Measurements from ENCODE around the gene LTB4R2. TPM values are rescaled to one million over a fixed set of nuclear protein-coding genes. Genes with fewer than 3 reads are reported as not detected.

The LTB4R2 gene
- total RNA-seq, 6 donors from 2014 or later, result 6.2 to 49.2 (median 10.9) TPM

GRCh38 chr14:24277071-24277470 lies 32.9 kb upstream of the LTB4R2 start:
- Histone ChIP-seq H3K4me3 (no peak overlapping the region), H3K36me3 (no peaks in the 10 kb centered on the region), H3K27me3 (no peaks in the 10 kb centered on the region), H3K9me3 (no peaks in the 10 kb centered on the region), H3K4me1 (peaks cover 16 to 51% (median 49%) of the 10 kb centered on the region in 4 donors), H3K27ac (peak overlapping the region in 2 of 4 donors; percentile 72 to 73)
- no peak for DNase-seq
- 87 to 89% methylated on average over 6 of the region's 6 CpGs for WGBS, 2 donors
- no peak for TF ChIP-seq POLR2A (IDR thresholded peaks at IDR 0.05)
- TF ChIP-seq POLR2AphosphoS5 (IDR thresholded peaks at IDR 0.05), result no peak
- TF ChIP-seq CTCF (IDR thresholded peaks at IDR 0.05), result no peak
- no peak for TF ChIP-seq EP300 (IDR thresholded peaks at IDR 0.05)
- no peak for ATAC-seq (ENCODE audit: low FRiP score in 2 of 2)

GRCh38 chr14:24277606-24278321 lies 32.2 kb upstream of the LTB4R2 start:
- H3K27ac ChIP-seq, result peak overlapping the region in 3 of 4 donors; percentile 48 to 73 (median 72)
- H3K4me1 ChIP-seq, result peaks cover 11 to 46% (median 44%) of the 10 kb centered on the region in 4 donors
- DNase-seq, result peak in 1 of 2 donors; percentile 68
- no peaks in the 10 kb centered on the region for H3K36me3 ChIP-seq
- H3K27me3 ChIP-seq, result no peaks in the 10 kb centered on the region
- 66 to 67% methylated on average over 11 of the region's 11 CpGs for WGBS, 2 donors
- no peak overlapping the region for H3K4me3 ChIP-seq
- H3K9me3 ChIP-seq, result no peaks in the 10 kb centered on the region
- TF ChIP-seq POLR2A (IDR thresholded peaks at IDR 0.05) (no peak), POLR2AphosphoS5 (IDR thresholded peaks at IDR 0.05) (peak; percentile 15 to 39)
- ATAC-seq (ENCODE audit: low FRiP score in 2 of 2), result peak; percentile 31 to 62

GRCh38 chr14:24278424-24278823 lies 31.5 kb upstream of the LTB4R2 start:
- no peak for TF ChIP-seq CTCF (IDR thresholded peaks at IDR 0.05)
- TF ChIP-seq POLR2A (IDR thresholded peaks at IDR 0.05), result no peak
- TF ChIP-seq EP300 (IDR thresholded peaks at IDR 0.05), result no peak
- TF ChIP-seq POLR2AphosphoS5 (IDR thresholded peaks at IDR 0.05), result no peak

GRCh38 chr14:24279301-24280186 lies 30.4 kb upstream of the LTB4R2 start:
- TF ChIP-seq EP300 (IDR thresholded peaks at IDR 0.05), result no peak
- TF ChIP-seq CTCF (IDR thresholded peaks at IDR 0.05), result peak in 2 of 6 experiments; percentile 13 to 14
- DNase-seq, result peak in 1 of 2 donors; percentile 42
- no peak for ATAC-seq (ENCODE audit: low FRiP score in 2 of 2)
- Histone ChIP-seq H3K9me3 (no peaks in the 10 kb centered on the region), H3K27ac (peak overlapping the region in 1 of 4 donors; percentile 13), H3K27me3 (no peaks in the 10 kb centered on the region), H3K36me3 (no peaks in the 10 kb centered on the region), H3K4me3 (no peak overlapping the region), H3K4me1 (peaks cover 8 to 30% (median 29%) of the 10 kb centered on the region in 4 donors)
- WGBS, 2 donors, result 68 to 69% methylated on average over 11 of the region's 11 CpGs

More at GRCh38 chr14:24278424-24278823, 31.5 kb upstream of the LTB4R2 start:
- Histone ChIP-seq H3K27me3 (no peaks in the 10 kb centered on the region), H3K9me3 (no peaks in the 10 kb centered on the region), H3K4me1 (peaks cover 9 to 40% (median 37%) of the 10 kb centered on the region in 4 donors), H3K4me3 (no peak overlapping the region), H3K36me3 (no peaks in the 10 kb centered on the region), H3K27ac (peak overlapping the region in 2 of 4 donors; percentile 72 to 73)
- DNase-seq (no peak), ATAC-seq (ENCODE audit: low FRiP score in 2 of 2) (no peak)
- WGBS, 2 donors, result 88 to 91% methylated on average over 5 of the region's 5 CpGs

- 88 to 93% methylated on average over 5 to 6 of the region's 6 CpGs for WGBS, 2 donors
- ATAC-seq (ENCODE audit: low FRiP score in 2 of 2), result peak in 1 of 2 donors; percentile 38
These were observed 29.0 kb upstream of the LTB4R2 start for GRCh38 chr14:24280797-24281460.

More at GRCh38 chr14:24280797-24281460, 29.0 kb upstream of the LTB4R2 start:
- H3K9me3 ChIP-seq, result no peaks in the 10 kb centered on the region
- no peaks in the 10 kb centered on the region for H3K27me3 ChIP-seq
- no peaks in the 10 kb centered on the region for H3K36me3 ChIP-seq
- TF ChIP-seq CTCF (IDR thresholded peaks at IDR 0.05) (no peak), POLR2AphosphoS5 (IDR thresholded peaks at IDR 0.05) (no peak), POLR2A (IDR thresholded peaks at IDR 0.05) (no peak), EP300 (IDR thresholded peaks at IDR 0.05) (no peak)
- H3K4me1 ChIP-seq, result peaks cover 8 to 27% (median 21%) of the 10 kb centered on the region in 4 donors
- no peak for DNase-seq
- no peak overlapping the region for H3K27ac ChIP-seq
- no peak overlapping the region for H3K4me3 ChIP-seq
